Mesenchymal stem cell (in vitro differentiated cells and primary cell): ENCODE data around the gene NXPE4.
A peak's percentile ranks its signal among the peaks of the same experiment; 100 is the strongest.

Source experiments
- DNase-seq: peaks from one replicate; pipeline ENCODE4 v3.0.0-alpha.2; 2013
- H2AFZ ChIP-seq: one replicate; pipeline ENCODE4 v1.6.1; 2013; ENCODE audit warnings: low read depth, mild to moderate bottlenecking, control low read depth, inconsistent platforms, low read length, moderate library complexity
- H2AK5ac ChIP-seq: 2 replicates; pipeline ENCODE4 v1.6.1; 2013; ENCODE audit warnings: low read length, moderate library complexity, mild to moderate bottlenecking, inconsistent platforms; ENCODE audit not compliant: severe bottlenecking
- H2BK120ac ChIP-seq: one replicate; pipeline ENCODE4 v1.6.1; 2013; ENCODE audit warnings: low read depth, mild to moderate bottlenecking, inconsistent platforms, low read length, moderate library complexity
- H2BK12ac ChIP-seq, 2 experiments: one replicate each; pipeline ENCODE4 v1.6.1; 2013; ENCODE audit warnings: inconsistent platforms in 2 of 2, low read length in 2 of 2, mild to moderate bottlenecking in 2 of 2, moderate library complexity in 2 of 2, control low read depth in 1 of 2
- H2BK15ac ChIP-seq: one replicate; pipeline ENCODE4 v1.6.1; 2013; ENCODE audit warnings: mild to moderate bottlenecking, low read depth, inconsistent platforms; ENCODE audit not compliant: poor library complexity, severe bottlenecking
- H2BK5ac ChIP-seq: 2 replicates; pipeline ENCODE4 v1.6.1; 2013; ENCODE audit warnings: low read depth, mild to moderate bottlenecking, low read length, control low read depth, inconsistent platforms; ENCODE audit not compliant: poor library complexity, severe bottlenecking
- H3K14ac ChIP-seq, 2 experiments: one replicate each; pipeline ENCODE4 v1.6.1; 2013; ENCODE audit warnings: inconsistent platforms in 2 of 2, low read length in 2 of 2, control low read depth in 1 of 2, mild to moderate bottlenecking in 1 of 2, moderate library complexity in 1 of 2
- H3K18ac ChIP-seq, 2 experiments: one replicate each; pipeline ENCODE4 v1.6.1; 2013; ENCODE audit warnings: inconsistent platforms in 2 of 2, low read length in 2 of 2, control low read depth in 1 of 2, low read depth in 1 of 2, mild to moderate bottlenecking in 1 of 2
- H3K23ac ChIP-seq, 2 experiments: one replicate each; pipeline ENCODE4 v1.6.1; 2013; ENCODE audit warnings: inconsistent platforms in 2 of 2, low read length in 2 of 2, mild to moderate bottlenecking in 2 of 2, moderate library complexity in 2 of 2, control low read depth in 1 of 2
- H3K27ac ChIP-seq: 2 replicates; pipeline ENCODE4 v1.5.1; 2013; ENCODE audit warnings: mild to moderate bottlenecking, moderate library complexity, low read length, control low read depth, inconsistent platforms; ENCODE audit not compliant: poor library complexity, severe bottlenecking
- H3K27me3 ChIP-seq, 2 experiments: 2 replicates each; pipeline versions ENCODE4 v1.6.1 to v1.7.0; 2013; ENCODE audit warnings: low read length in 2 of 2, mild to moderate bottlenecking in 2 of 2, moderate library complexity in 2 of 2, control low read depth in 1 of 2, inconsistent platforms in 1 of 2; ENCODE audit not compliant: control insufficient read depth in 1 of 2, insufficient read depth in 1 of 2
- H3K36me3 ChIP-seq, 2 experiments: 2 replicates each; pipeline versions ENCODE4 v1.6.1 to v1.7.0; 2013; ENCODE audit warnings: low read length in 2 of 2, control low read depth in 1 of 2, inconsistent platforms in 1 of 2, low read depth in 1 of 2, mild to moderate bottlenecking in 1 of 2; ENCODE audit not compliant: insufficient read depth in 2 of 2, control insufficient read depth in 1 of 2
- H3K4ac ChIP-seq, 2 experiments: one replicate each; pipeline ENCODE4 v1.6.1; 2013; ENCODE audit warnings: inconsistent platforms in 2 of 2, low read length in 2 of 2, mild to moderate bottlenecking in 2 of 2, moderate library complexity in 2 of 2, control low read depth in 1 of 2, low read depth in 1 of 2
- H3K4me1 ChIP-seq: 2 replicates; pipeline ENCODE4 v1.6.1; 2013; ENCODE audit warnings: low read depth, low read length, control low read depth; ENCODE audit not compliant: control insufficient read depth, insufficient read depth
- H3K4me2 ChIP-seq: 2 replicates; pipeline ENCODE4 v1.6.1; 2013; ENCODE audit warnings: low read length, mild to moderate bottlenecking, inconsistent platforms; ENCODE audit not compliant: poor library complexity, severe bottlenecking
- H3K4me3 ChIP-seq, 2 experiments: 2 replicates each; pipeline versions ENCODE4 v1.5.1 to v1.7.0; 2013; ENCODE audit warnings: low read length in 2 of 2, mild to moderate bottlenecking in 2 of 2, control low read depth in 1 of 2, low read depth in 1 of 2; ENCODE audit not compliant: insufficient read depth in 1 of 2
- H3K79me1 ChIP-seq: replicated peaks from 2 replicates; pipeline ENCODE4 v1.6.1; 2013; ENCODE audit warnings: mild to moderate bottlenecking, control low read depth, low read length, inconsistent platforms; ENCODE audit not compliant: poor library complexity, severe bottlenecking
- H3K9ac ChIP-seq: 2 replicates; pipeline ENCODE4 v1.7.0; 2013; ENCODE audit warnings: mild to moderate bottlenecking, low read length, moderate library complexity
- H3K9me3 ChIP-seq: 2 replicates; pipeline ENCODE4 v1.7.0; 2013; ENCODE audit warnings: mild to moderate bottlenecking, low read length; ENCODE audit not compliant: control insufficient read depth
- H4K8ac ChIP-seq: one replicate; pipeline ENCODE4 v1.6.1; 2013; ENCODE audit warnings: inconsistent platforms, mild to moderate bottlenecking, low read length, moderate library complexity
- H4K91ac ChIP-seq: one replicate; pipeline ENCODE4 v1.6.1; 2013; ENCODE audit warnings: mild to moderate bottlenecking, low read length, inconsistent platforms
- WGBS: methylation state at CpG from one replicate; pipeline ENCODE4 v1.1.7; 2013; ENCODE audit warnings: mixed read lengths; 5-methylcytosine and 5-hydroxymethylcytosine counted together

Gene NXPE4

GRCh38 chr11:114606003-114606801 lies 10.6 kb upstream of the NXPE4 start:
- Histone ChIP-seq H3K27me3 (no peaks in the 10 kb centered on the region), H3K23ac (no peak overlapping the region), H3K9ac (no peak overlapping the region), H3K4ac (no peak overlapping the region), H2AK5ac (no peak overlapping the region), H2BK120ac (no peak overlapping the region), H3K9me3 (no peaks in the 10 kb centered on the region), H2BK15ac (no peak overlapping the region), H3K14ac (no peak overlapping the region), H3K36me3 (no peaks in the 10 kb centered on the region), H2AFZ (no peak overlapping the region), H3K79me1 (no peaks in the 10 kb centered on the region), H3K27ac (no peak overlapping the region), H4K8ac (no peak overlapping the region), H3K18ac (no peak overlapping the region), H4K91ac (no peak overlapping the region), H2BK12ac (no peak overlapping the region), H2BK5ac (no peak overlapping the region), H3K4me2 (no peak overlapping the region), H3K4me1 (no peaks in the 10 kb centered on the region), H3K4me3 (no peak overlapping the region)
- 85% methylated on average over 9 of the region's 9 CpGs for WGBS
- peak; percentile 6 for DNase-seq

- 94% methylated on average over 10 of the region's 10 CpGs for WGBS
- no peak overlapping the region for H3K14ac ChIP-seq
- no peak overlapping the region for H3K4ac ChIP-seq
- H2BK12ac ChIP-seq = no peak overlapping the region
- H3K36me3 ChIP-seq = no peaks in the 10 kb centered on the region
- H4K8ac ChIP-seq = no peak overlapping the region
- no peak overlapping the region for H4K91ac ChIP-seq
- H2AFZ ChIP-seq = no peak overlapping the region
- H3K27me3 ChIP-seq = no peaks in the 10 kb centered on the region
- no peak overlapping the region for H3K18ac ChIP-seq
- no peak overlapping the region for H2BK15ac ChIP-seq
- no peak overlapping the region for H2AK5ac ChIP-seq
- H3K4me3 ChIP-seq = no peak overlapping the region
- H3K79me1 ChIP-seq = no peaks in the 10 kb centered on the region
- H2BK120ac ChIP-seq = no peak overlapping the region
- no peak overlapping the region for H3K4me2 ChIP-seq
- no peaks in the 10 kb centered on the region for H3K4me1 ChIP-seq
- H3K27ac ChIP-seq = no peak overlapping the region
- H3K9ac ChIP-seq = no peak overlapping the region
- no peak overlapping the region for H3K23ac ChIP-seq
- no peaks in the 10 kb centered on the region for H3K9me3 ChIP-seq
- H2BK5ac ChIP-seq = no peak overlapping the region
- no peak for DNase-seq
Measured at GRCh38 chr11:114605370-114605769, 9.8 kb upstream of the NXPE4 start.

GRCh38 chr11:114604886-114605285 lies 9.3 kb upstream of the NXPE4 start:
- Histone ChIP-seq H3K4me2 (no peak overlapping the region), H2BK120ac (no peak overlapping the region), H3K23ac (no peak overlapping the region), H3K4me3 (no peak overlapping the region), H2BK15ac (no peak overlapping the region), H2BK12ac (no peak overlapping the region), H3K18ac (no peak overlapping the region), H4K8ac (no peak overlapping the region), H3K4ac (no peak overlapping the region), H3K9me3 (no peaks in the 10 kb centered on the region), H3K4me1 (no peaks in the 10 kb centered on the region), H3K79me1 (no peaks in the 10 kb centered on the region), H2AFZ (no peak overlapping the region), H3K36me3 (no peaks in the 10 kb centered on the region), H3K9ac (no peak overlapping the region), H2BK5ac (no peak overlapping the region), H3K27me3 (no peaks in the 10 kb centered on the region), H2AK5ac (no peak overlapping the region), H3K14ac (no peak overlapping the region), H3K27ac (no peak overlapping the region), H4K91ac (no peak overlapping the region)
- WGBS = 72% methylated on average over 5 of the region's 5 CpGs
- no peak for DNase-seq

DNA sequence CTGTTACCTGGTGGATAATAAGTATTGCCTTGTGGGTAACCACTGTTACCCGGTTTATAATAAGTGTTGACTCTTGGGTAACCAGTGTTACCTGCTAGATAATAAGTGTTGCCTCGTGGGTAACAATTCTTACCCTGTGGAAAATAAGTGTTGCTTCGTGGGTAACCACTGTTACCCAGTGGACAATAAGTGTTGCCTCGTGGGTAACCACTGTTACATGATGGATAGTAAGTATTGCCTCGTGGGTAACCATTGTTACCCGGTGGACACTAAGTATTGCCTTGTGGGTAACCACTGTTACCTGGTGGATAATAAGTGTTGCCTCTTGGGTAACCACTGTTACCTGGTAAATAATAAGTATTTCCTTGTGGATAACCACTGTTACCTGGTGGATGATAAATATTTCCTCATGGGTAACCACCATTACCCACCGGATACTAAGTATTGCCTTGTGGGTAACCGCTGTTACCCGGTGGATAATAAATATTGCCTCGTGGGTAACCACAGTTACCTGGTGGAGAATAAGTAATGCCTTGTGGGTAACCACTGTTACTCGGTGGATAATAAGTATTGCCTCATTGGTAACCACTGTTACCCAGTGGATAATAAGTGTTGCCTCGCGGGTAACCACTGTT lies 8.7 kb upstream of the NXPE4 start:
- WGBS = 90% methylated on average over 13 of the region's 13 CpGs
- Histone ChIP-seq H3K4me2 (no peak overlapping the region), H3K27me3 (no peaks in the 10 kb centered on the region), H3K9me3 (no peaks in the 10 kb centered on the region), H2BK15ac (no peak overlapping the region), H3K4ac (no peak overlapping the region), H3K4me3 (no peak overlapping the region), H2BK12ac (no peak overlapping the region), H4K91ac (no peak overlapping the region), H3K14ac (no peak overlapping the region), H2AFZ (no peak overlapping the region), H2AK5ac (no peak overlapping the region), H2BK120ac (no peak overlapping the region), H3K79me1 (no peaks in the 10 kb centered on the region), H3K27ac (no peak overlapping the region), H4K8ac (no peak overlapping the region), H3K4me1 (no peaks in the 10 kb centered on the region), H3K18ac (no peak overlapping the region), H3K36me3 (no peaks in the 10 kb centered on the region), H2BK5ac (no peak overlapping the region), H3K9ac (no peak overlapping the region), H3K23ac (no peak overlapping the region)
- DNase-seq = no peak
